ENCODE data around the gene SLC16A3.

DNA sequence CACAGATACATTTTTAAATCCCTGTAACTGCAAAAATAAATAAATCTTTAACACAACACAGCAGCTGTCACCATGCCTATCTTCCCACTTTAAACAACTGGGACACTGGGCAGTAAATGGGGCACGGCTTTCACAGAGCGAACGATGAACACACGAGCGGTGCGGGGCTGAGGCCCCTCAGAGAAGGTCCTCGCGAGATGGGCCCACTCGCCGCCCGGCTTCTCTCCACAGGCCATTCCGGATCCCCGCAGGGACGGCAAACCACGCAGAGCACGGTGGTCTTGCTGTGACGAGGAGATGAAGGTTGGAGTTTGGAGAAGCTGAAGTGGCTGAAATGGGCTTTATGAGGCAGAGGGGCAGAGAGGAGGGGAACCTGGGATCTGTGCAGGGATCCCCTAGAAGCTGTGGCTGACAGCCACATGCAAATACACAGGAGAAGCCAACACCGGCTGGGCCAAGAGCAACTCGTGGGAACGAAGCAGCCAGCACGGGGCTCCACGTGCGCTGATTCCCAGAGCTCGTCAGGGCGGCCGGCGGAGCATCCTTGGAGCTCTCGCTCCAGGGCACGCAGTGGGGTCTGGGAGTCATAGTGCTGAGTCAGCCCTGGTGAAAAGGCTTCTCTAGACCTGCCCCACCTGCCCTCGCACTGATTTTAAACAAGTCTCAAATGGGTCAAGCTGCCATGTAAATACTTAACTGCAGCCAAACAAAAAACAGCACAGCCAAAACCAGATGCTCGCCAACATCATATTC is 47.9 kb upstream of the SLC16A3 start:
- TF ChIP-seq GATA2 (IDR thresholded peaks at IDR 0.05; ENCODE audit: low read depth, low read length), result no peak
- TF ChIP-seq GATA3 (IDR thresholded peaks at IDR 0.05; ENCODE audit: low read depth, low read length), result no peak

Measured in SH-SY5Y (cell line).